DND-41 (cell line): ENCODE results near the gene ATP2C1.

Source experiments
- ATAC-seq: fragments of 200-7000 bp; cut with Tn5 transposase; 3 replicates; pipeline ENCODE4 v1.9.1; 2021; ENCODE audit warnings: low read depth; ENCODE audit not compliant: insufficient read depth
- DNase-seq: peaks from one replicate; pipeline ENCODE4 v3.0.0-alpha.2; 2020
- H2AFZ ChIP-seq: 2 replicates; pipeline ENCODE4 v1.6.0; 2012; ENCODE audit warnings: low read depth, low read length
- H3K27ac ChIP-seq: 2 replicates; pipeline ENCODE4 v1.5.1; 2012; ENCODE audit warnings: low read length, inconsistent platforms
- H3K27me3 ChIP-seq: fragments of 200-600 bp; sonication (generic); 2 replicates; pipeline ENCODE4 v1.6.0; 2012; ENCODE audit warnings: low read length, mild to moderate bottlenecking, inconsistent platforms; ENCODE audit not compliant: insufficient read depth, poor library complexity
- H3K36me3 ChIP-seq: 2 replicates; pipeline ENCODE4 v1.5.1; 2012; ENCODE audit warnings: low read length, inconsistent platforms; ENCODE audit not compliant: insufficient read depth
- H3K4me1 ChIP-seq: 2 replicates; pipeline ENCODE4 v1.5.1; 2012; ENCODE audit warnings: mild to moderate bottlenecking, low read length; ENCODE audit not compliant: insufficient read depth
- H3K4me2 ChIP-seq: 2 replicates; pipeline ENCODE4 v1.6.0; 2012; ENCODE audit warnings: mild to moderate bottlenecking, moderate library complexity, low read length, inconsistent platforms; ENCODE audit not compliant: insufficient read depth
- H3K4me3 ChIP-seq, 2 experiments: fragments of 200-600 bp in 1 of 2; shearing (Covaris generic) in 1 of 2; 2 replicates each; pipeline ENCODE4 v1.5.1; 2012 to 2016; ENCODE audit warnings: inconsistent platforms in 2 of 2, low read length in 2 of 2, mild to moderate bottlenecking in 2 of 2, low read depth in 1 of 2, moderate library complexity in 1 of 2
- H3K79me2 ChIP-seq: 2 replicates; pipeline ENCODE4 v1.6.0; 2012; ENCODE audit warnings: low read length, inconsistent platforms; ENCODE audit not compliant: insufficient read depth
- H3K9ac ChIP-seq: 2 replicates; pipeline ENCODE4 v1.6.0; 2012; ENCODE audit warnings: low read depth, mild to moderate bottlenecking, inconsistent platforms, low read length, moderate library complexity
- H3K9me3 ChIP-seq: 2 replicates; pipeline ENCODE4 v1.5.1; 2012; ENCODE audit warnings: low read length, moderate library complexity, mild to moderate bottlenecking, inconsistent platforms; ENCODE audit not compliant: insufficient read depth, severe bottlenecking
- H4K20me1 ChIP-seq: 2 replicates; pipeline ENCODE4 v1.6.0; 2012; ENCODE audit warnings: low read length; ENCODE audit not compliant: insufficient read depth
- EZH2 ChIP-seq: IDR thresholded peaks from 3 replicates; pipeline ENCODE4 v1.6.1; 2012; ENCODE audit warnings: borderline replicate concordance, low read depth, mild to moderate bottlenecking, moderate library complexity, low read length, inconsistent platforms; ENCODE audit not compliant: severe bottlenecking
- TF ChIP-seq, protein P1 (sequence below): IDR thresholded peaks from 2 replicates; pipeline ENCODE4 v1.5.1; 2012; ENCODE audit warnings: borderline replicate concordance, low read length, moderate library complexity, mild to moderate bottlenecking; ENCODE audit not compliant: poor library complexity, severe bottlenecking; ENCODE audit errors: extremely low read depth

Gene ATP2C1

DNA sequence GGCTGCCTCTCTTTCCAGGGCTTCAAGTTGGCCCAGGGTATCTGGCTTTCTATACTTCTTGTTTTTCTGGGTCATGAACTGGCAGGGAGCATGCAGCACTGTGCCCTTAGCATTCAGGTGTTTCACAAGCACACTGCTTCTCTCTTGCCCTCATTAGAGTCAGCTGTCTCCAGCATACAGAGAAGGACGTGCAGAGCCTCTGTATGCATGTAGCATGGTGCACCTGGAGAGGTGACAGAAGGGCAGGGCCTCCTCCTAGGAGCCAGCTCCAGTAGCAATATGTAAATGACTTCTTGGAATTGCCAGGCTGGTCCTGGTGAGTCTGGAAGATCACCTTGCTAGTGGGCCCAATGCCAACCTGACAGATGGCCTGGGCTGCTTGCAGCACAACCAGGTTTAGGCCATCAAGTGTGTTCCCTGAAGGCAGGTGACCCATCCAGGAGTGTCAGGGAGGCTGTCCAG is 44.8 kb upstream of the ATP2C1 start:
- Histone ChIP-seq H3K27me3 (peaks cover 41% of the 10 kb centered on the region), H3K79me2 (no peaks in the 10 kb centered on the region), H3K4me2 (no peak overlapping the region), H4K20me1 (no peaks in the 10 kb centered on the region), H3K9ac (no peak overlapping the region), H3K27ac (no peak overlapping the region), H3K9me3 (no peaks in the 10 kb centered on the region), H2AFZ (no peak overlapping the region), H3K4me1 (peaks cover 11% of the 10 kb centered on the region), H3K4me3 (no peak overlapping the region), H3K36me3 (no peaks in the 10 kb centered on the region)
- ATAC-seq (no peak), DNase-seq (no peak)
- no peak for TF ChIP-seq EZH2
- TF ChIP-seq, protein P1, sequence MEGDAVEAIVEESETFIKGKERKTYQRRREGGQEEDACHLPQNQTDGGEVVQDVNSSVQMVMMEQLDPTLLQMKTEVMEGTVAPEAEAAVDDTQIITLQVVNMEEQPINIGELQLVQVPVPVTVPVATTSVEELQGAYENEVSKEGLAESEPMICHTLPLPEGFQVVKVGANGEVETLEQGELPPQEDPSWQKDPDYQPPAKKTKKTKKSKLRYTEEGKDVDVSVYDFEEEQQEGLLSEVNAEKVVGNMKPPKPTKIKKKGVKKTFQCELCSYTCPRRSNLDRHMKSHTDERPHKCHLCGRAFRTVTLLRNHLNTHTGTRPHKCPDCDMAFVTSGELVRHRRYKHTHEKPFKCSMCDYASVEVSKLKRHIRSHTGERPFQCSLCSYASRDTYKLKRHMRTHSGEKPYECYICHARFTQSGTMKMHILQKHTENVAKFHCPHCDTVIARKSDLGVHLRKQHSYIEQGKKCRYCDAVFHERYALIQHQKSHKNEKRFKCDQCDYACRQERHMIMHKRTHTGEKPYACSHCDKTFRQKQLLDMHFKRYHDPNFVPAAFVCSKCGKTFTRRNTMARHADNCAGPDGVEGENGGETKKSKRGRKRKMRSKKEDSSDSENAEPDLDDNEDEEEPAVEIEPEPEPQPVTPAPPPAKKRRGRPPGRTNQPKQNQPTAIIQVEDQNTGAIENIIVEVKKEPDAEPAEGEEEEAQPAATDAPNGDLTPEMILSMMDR, result no peak

DNA sequence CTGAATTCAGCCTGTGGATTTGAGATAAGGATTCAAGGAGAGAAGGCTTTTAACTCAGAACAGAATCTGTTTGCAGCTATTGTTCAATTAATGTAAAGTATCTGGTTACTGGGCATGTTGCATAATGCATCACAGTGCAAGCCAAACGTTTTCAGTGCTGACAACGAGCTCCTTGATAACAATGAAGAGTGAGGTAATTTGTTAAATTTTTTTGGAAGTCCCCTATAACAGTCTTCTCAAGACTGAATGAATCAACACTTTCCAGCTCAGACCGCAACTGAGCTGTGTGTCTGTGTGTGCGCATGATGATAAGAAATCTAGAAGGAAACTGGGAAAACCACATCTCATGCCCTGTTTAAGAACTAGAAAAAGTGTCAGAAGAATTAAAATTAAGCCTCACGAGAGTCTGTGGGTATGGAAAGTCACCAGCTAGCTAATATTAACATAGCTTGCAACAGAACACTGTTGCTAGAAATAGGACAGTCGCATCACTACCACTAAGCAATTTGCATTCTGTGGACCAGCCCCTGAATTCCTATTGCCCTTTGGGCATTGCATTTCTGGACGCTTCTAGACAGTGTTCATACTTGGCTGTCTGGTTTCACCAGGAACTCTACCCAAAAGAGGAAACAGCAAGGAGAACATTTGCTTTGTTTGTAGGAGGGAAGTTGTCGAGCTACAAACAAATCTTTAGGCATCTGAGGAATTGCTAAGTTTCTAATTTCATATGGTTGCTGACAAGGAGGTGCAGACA is 43.7 kb upstream of the ATP2C1 start:
- no peak overlapping the region for H2AFZ ChIP-seq

GRCh38 chr3:130850843-130851242 is 43.0 kb upstream of the ATP2C1 start:
- Histone ChIP-seq H3K9me3 (no peaks in the 10 kb centered on the region), H3K36me3 (no peaks in the 10 kb centered on the region), H3K4me1 (peaks cover 11% of the 10 kb centered on the region), H2AFZ (no peak overlapping the region), H3K79me2 (no peaks in the 10 kb centered on the region), H3K27ac (no peak overlapping the region), H3K4me3 (no peak overlapping the region), H3K9ac (no peak overlapping the region), H3K4me2 (no peak overlapping the region), H4K20me1 (no peaks in the 10 kb centered on the region), H3K27me3 (peaks cover 43% of the 10 kb centered on the region)
- no peak for ATAC-seq
- no peak for TF ChIP-seq EZH2
- TF ChIP-seq, protein P1, result no peak
- DNase-seq, result no peak

More for the DNA sequence above, 43.7 kb upstream of the ATP2C1 start:
- peak; percentile 33 for DNase-seq
- no peak overlapping the region for H3K4me2 ChIP-seq
- H3K9me3 ChIP-seq, result no peaks in the 10 kb centered on the region
- TF ChIP-seq, protein P1, result no peak
- TF ChIP-seq EZH2, result no peak
- peaks cover 43% of the 10 kb centered on the region for H3K27me3 ChIP-seq
- no peaks in the 10 kb centered on the region for H3K36me3 ChIP-seq
- no peaks in the 10 kb centered on the region for H4K20me1 ChIP-seq
- peak; percentile 89 for ATAC-seq
- H3K4me1 ChIP-seq, result peaks cover 11% of the 10 kb centered on the region
- no peak overlapping the region for H3K27ac ChIP-seq
- no peak overlapping the region for H3K9ac ChIP-seq
- no peaks in the 10 kb centered on the region for H3K79me2 ChIP-seq
- H3K4me3 ChIP-seq, result no peak overlapping the region
